Stomach (tissue), 9 donors: Measurements from ENCODE around the gene REXO4. TPM values are rescaled to one million over a fixed set of nuclear protein-coding genes. Genes with fewer than 3 reads are reported as not detected.

ENCODE experiments used
- DNase-seq, 2 donors: peaks; one replicate each; pipeline versions ENCODE4 v3.0.0 to v3.0.0-alpha.2; 2013 to 2019
- H3K27ac ChIP-seq, 5 donors: fragments of 200-600 bp in 4 of 5; sonication (generic) in 4 of 5; one replicate each; pipeline ENCODE4 v1.5.1; 2013 to 2019; ENCODE audit warnings: mild to moderate bottlenecking in 1 of 5, moderate library complexity in 1 of 5
- H3K27me3 ChIP-seq, 3 donors: fragments of 200-600 bp; sonication (generic); one replicate each; pipeline ENCODE4 v1.5.1; 2017 to 2019; ENCODE audit warnings: mixed run types in 1 of 3
- H3K36me3 ChIP-seq, 4 donors: fragments of 200-600 bp; sonication (generic); 1 replicate in 3 of 4; 2 replicates in 1 of 4; pipeline ENCODE4 v1.5.1; 2016 to 2019
- H3K4me1 ChIP-seq, 4 donors: fragments of 200-600 bp; sonication (generic); one replicate each; pipeline ENCODE4 v1.5.1; 2016 to 2019
- H3K4me3 ChIP-seq, 4 donors: fragments of 200-600 bp; sonication (generic) in 3 of 4; one replicate each; pipeline ENCODE4 v1.5.1; 2016 to 2019; ENCODE audit warnings: mild to moderate bottlenecking in 1 of 4
- H3K9me3 ChIP-seq, 4 donors: fragments of 200-600 bp; sonication (generic); one replicate each; pipeline ENCODE4 v1.5.1; 2016 to 2019
- EP300 ChIP-seq: sonication (generic); formaldehyde crosslinking; IDR thresholded peaks from one replicate; pipeline ENCODE4 v1.6.1; 2017; ENCODE audit warnings: antibody characterized with exemption
- POLR2A ChIP-seq, 4 donors: fragments of 450-650 bp; IDR thresholded peaks; one replicate each; pipeline ENCODE4 v1.6.1; 2016; ENCODE audit warnings: antibody characterized with exemption in 4 of 4, control low read depth in 2 of 4, mild to moderate bottlenecking in 1 of 4, moderate library complexity in 1 of 4
- POLR2AphosphoS5 ChIP-seq, 3 donors: sonication (generic); formaldehyde crosslinking; IDR thresholded peaks; one replicate each; pipeline ENCODE4 v1.6.1; 2016; ENCODE audit warnings: antibody characterized with exemption in 3 of 3
- WGBS, 5 donors: extraction: QIAGEN DNeasy Blood & Tissue Kit in 3 of 5; methylation state at CpG; one replicate each; pipeline versions ENCODE4 v1.1.5 to v1.1.7; 2013 to 2018; 5-methylcytosine and 5-hydroxymethylcytosine counted together
- intact Hi-C: fragments of 100-400 bp; cut with DNase I; formaldehyde crosslinking; loops from one replicate; pipeline ENCODE4 v1.15.1; 2023; ENCODE audit warnings: low total_unique reads
- polyA plus RNA-seq, 3 donors: library from polyadenylated mRNA; stranded (reverse); fragments of 200-250 nt; gene quantifications; one replicate each; pipeline ENCODE4 v1.2.3, GENCODE V29; 2013
- total RNA-seq, 5 donors: library from RNA; depleted of rRNA; stranded (reverse); fragments of >200 nt; gene quantifications; one replicate each; pipeline versions ENCODE4 v1.1.0 to v1.2.3, GENCODE V29; 2014 to 2016
- TF ChIP-seq, protein P1 (sequence below), 7 experiments: fragments of 450-650 bp in 4 of 7; fragments of 200-600 bp in 3 of 7; sonication (generic) in 3 of 7; IDR thresholded peaks; one replicate each; pipeline ENCODE4 v1.5.1; 2016 to 2019; ENCODE audit warnings: antibody characterized with exemption in 7 of 7, control low read depth in 2 of 7, mild to moderate bottlenecking in 1 of 7
- donor health status: healthy with polysubstance abuse.
- donor health status: Bipolar disorder and iron deficiency.
- donor health status: healthy.

REXO4 gene
- total and polyA plus RNA-seq, 8 donors = 0.45 to 64.3 (median 12.9) TPM

DNA sequence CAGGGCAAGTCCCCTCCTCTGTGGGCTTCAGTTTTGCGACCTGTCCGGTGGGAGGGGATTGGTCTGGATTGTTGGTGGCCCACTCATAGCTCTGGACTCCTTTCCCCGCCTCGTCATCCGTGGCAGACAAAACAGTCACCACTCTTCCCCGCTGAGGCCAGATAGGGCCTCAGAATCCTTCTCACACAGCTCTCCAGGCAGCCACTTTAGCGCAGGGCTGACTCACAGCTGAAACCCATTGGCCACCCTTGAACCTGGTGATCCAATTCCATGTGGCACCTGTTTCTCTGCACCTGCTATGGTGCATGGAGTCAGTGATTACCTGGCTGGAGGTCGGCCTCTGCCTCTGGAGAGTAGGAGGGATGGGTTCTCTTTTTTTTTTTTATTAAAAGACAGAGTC, 26.2 kb upstream of the REXO4 start:
- no peak overlapping the region for H3K4me3 ChIP-seq
- no peak overlapping the region for H3K27ac ChIP-seq
- no peaks in the 10 kb centered on the region for H3K9me3 ChIP-seq
- H3K36me3 ChIP-seq = peaks cover 0 to 6% (median 0%) of the 10 kb centered on the region in 4 donors
- intact Hi-C loops = no loop called here
- peaks cover 1 to 7% (median 5%) of the 10 kb centered on the region in 4 donors for H3K4me1 ChIP-seq
- WGBS, 5 donors = 85 to 89% (median 86%) methylated on average over 8 of the region's 8 CpGs
- no peak for TF ChIP-seq EP300
- TF ChIP-seq, protein P1, sequence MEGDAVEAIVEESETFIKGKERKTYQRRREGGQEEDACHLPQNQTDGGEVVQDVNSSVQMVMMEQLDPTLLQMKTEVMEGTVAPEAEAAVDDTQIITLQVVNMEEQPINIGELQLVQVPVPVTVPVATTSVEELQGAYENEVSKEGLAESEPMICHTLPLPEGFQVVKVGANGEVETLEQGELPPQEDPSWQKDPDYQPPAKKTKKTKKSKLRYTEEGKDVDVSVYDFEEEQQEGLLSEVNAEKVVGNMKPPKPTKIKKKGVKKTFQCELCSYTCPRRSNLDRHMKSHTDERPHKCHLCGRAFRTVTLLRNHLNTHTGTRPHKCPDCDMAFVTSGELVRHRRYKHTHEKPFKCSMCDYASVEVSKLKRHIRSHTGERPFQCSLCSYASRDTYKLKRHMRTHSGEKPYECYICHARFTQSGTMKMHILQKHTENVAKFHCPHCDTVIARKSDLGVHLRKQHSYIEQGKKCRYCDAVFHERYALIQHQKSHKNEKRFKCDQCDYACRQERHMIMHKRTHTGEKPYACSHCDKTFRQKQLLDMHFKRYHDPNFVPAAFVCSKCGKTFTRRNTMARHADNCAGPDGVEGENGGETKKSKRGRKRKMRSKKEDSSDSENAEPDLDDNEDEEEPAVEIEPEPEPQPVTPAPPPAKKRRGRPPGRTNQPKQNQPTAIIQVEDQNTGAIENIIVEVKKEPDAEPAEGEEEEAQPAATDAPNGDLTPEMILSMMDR (IDR thresholded peaks at IDR 0.05) = no peak
- TF ChIP-seq POLR2AphosphoS5 (IDR thresholded peaks at IDR 0.05) = no peak
- TF ChIP-seq POLR2A (IDR thresholded peaks at IDR 0.05) = no peak
- DNase-seq = no peak
- H3K27me3 ChIP-seq = no peaks in the 10 kb centered on the region

DNA sequence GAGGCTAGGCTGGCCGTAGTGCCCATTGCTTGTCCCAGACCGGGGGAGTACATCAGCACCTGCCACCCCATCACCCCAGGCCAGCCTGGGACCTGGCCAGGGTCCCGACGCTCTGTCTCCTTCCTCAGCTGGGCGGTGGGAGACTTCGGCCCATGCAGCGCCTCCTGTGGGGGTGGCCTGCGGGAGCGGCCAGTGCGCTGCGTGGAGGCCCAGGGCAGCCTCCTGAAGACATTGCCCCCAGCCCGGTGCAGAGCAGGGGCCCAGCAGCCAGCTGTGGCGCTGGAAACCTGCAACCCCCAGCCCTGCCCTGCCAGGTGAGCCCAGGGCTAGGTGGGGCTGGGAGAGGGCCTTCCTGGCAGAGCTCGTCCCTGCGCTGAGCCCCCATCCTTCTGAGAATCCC, 25.4 kb upstream of the REXO4 start:
- WGBS, 5 donors = 40 to 96% (median 95%) methylated on average over 1 to 15 of the region's 15 CpGs
- H3K36me3 ChIP-seq = peaks cover 0 to 6% (median 0%) of the 10 kb centered on the region in 4 donors
- TF ChIP-seq EP300 (no peak), POLR2AphosphoS5 (IDR thresholded peaks at IDR 0.05) (no peak), POLR2A (IDR thresholded peaks at IDR 0.05) (no peak)
- TF ChIP-seq, protein P1 (IDR thresholded peaks at IDR 0.05) = no peak
- no peak overlapping the region for H3K27ac ChIP-seq
- H3K4me3 ChIP-seq = no peak overlapping the region
- H3K4me1 ChIP-seq = peaks cover 0 to under 1% (median 0%) of the 10 kb centered on the region in 4 donors
- intact Hi-C loops = no loop called here
- DNase-seq = no peak
- H3K9me3 ChIP-seq = no peaks in the 10 kb centered on the region
- H3K27me3 ChIP-seq = no peaks in the 10 kb centered on the region

DNA sequence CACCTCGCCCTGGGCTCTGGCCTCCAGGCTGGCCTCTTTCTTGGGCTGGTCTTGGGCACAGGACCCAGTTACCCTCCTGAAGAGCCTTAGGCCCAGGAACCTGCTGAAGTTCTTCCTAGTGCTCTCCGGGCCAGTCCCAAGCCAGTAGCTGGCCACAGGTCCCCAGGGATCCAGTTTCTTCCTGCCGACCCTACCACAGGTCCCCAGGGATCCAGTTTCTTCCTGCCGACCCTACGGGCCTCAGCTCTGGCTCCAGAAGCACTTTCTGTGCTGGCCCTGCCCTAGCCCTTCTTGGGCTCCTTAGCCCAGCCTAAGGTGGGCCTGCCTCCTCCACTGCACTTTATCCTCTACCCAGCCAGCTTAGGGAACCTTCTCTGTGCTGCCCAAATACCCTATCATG, 23.8 kb upstream of the REXO4 start:
- no peak for DNase-seq
- TF ChIP-seq POLR2A (IDR thresholded peaks at IDR 0.05) = no peak
- TF ChIP-seq EP300 = no peak
- TF ChIP-seq, protein P1 (IDR thresholded peaks at IDR 0.05) = no peak
- no peak for TF ChIP-seq POLR2AphosphoS5 (IDR thresholded peaks at IDR 0.05)
- H3K36me3 ChIP-seq = peaks cover 0 to 6% (median 0%) of the 10 kb centered on the region in 4 donors
- no peak overlapping the region for H3K27ac ChIP-seq
- intact Hi-C loops = no loop called here
- WGBS, 5 donors = 66 to 85% (median 82%) methylated on average over 4 to 5 of the region's 5 CpGs
- H3K27me3 ChIP-seq = no peaks in the 10 kb centered on the region
- H3K4me1 ChIP-seq = no peaks in the 10 kb centered on the region
- H3K4me3 ChIP-seq = no peak overlapping the region
- no peaks in the 10 kb centered on the region for H3K9me3 ChIP-seq

DNA sequence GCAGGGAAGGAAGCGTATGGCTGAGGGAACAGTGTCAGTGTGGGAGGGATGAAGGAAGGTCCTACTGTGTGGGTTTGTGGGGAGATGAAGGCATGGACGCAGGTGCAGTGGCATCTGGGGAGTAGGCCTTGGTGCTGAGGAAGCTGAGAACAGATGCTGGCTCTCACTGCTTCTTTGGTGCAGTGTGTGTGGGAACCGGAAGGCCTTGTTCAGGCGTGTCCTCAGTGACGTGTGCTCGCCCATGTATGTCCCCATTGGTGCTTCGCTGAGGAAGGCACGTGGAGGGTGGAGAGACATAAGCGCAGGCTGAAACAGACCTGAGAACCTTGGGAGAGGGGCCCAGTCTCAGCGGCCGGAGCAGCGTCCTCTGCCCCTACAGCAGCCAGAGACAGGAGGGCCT, 23.1 kb upstream of the REXO4 start:
- 90 to 95% (median 94%) methylated on average over 12 of the region's 12 CpGs for WGBS, 5 donors
- TF ChIP-seq EP300 (no peak), POLR2A (IDR thresholded peaks at IDR 0.05) (no peak), POLR2AphosphoS5 (IDR thresholded peaks at IDR 0.05) (no peak)
- TF ChIP-seq, protein P1 (IDR thresholded peaks at IDR 0.05) = no peak
- no peaks in the 10 kb centered on the region for H3K27me3 ChIP-seq
- H3K36me3 ChIP-seq = peaks cover 0 to 6% (median 0%) of the 10 kb centered on the region in 4 donors
- H3K9me3 ChIP-seq = no peaks in the 10 kb centered on the region
- no peak overlapping the region for H3K27ac ChIP-seq
- no peak overlapping the region for H3K4me3 ChIP-seq
- intact Hi-C loops = no loop called here
- no peaks in the 10 kb centered on the region for H3K4me1 ChIP-seq
- no peak for DNase-seq
